Neural cell (in vitro differentiated cells): ENCODE measurements around the gene NRF1.

ENCODE experiments used
- EZH2 ChIP-seq: fragments of 200-600, 300-800 bp; shearing (Covaris generic), sonication (generic); IDR thresholded peaks from 2 replicates; pipeline ENCODE4 v1.6.1; 2014; ENCODE audit warnings: antibody characterized with exemption, low read length, borderline replicate concordance, mild to moderate bottlenecking; ENCODE audit not compliant: insufficient read depth, poor library complexity, severe bottlenecking
- MXI1 ChIP-seq: fragments of 450-650 bp; conservative IDR thresholded peaks from 2 replicates; pipeline ENCODE4 v1.6.1; 2014; ENCODE audit warnings: antibody characterized with exemption, mild to moderate bottlenecking; ENCODE audit not compliant: poor library complexity, severe bottlenecking
- POLR2AphosphoS5 ChIP-seq: IDR thresholded peaks from 2 replicates; pipeline ENCODE4 v1.6.1; 2012
- RAD21 ChIP-seq: fragments of 450-650 bp; conservative IDR thresholded peaks from 2 replicates; pipeline ENCODE4 v1.6.1; 2014; ENCODE audit warnings: antibody characterized with exemption, mild to moderate bottlenecking, moderate library complexity
- TF ChIP-seq, protein P1 (sequence below): fragments of 450-650 bp; IDR thresholded peaks from 2 replicates; pipeline ENCODE4 v1.5.1; 2014; ENCODE audit warnings: antibody characterized with exemption, mild to moderate bottlenecking, moderate library complexity; ENCODE audit not compliant: poor library complexity, severe bottlenecking

DNA sequence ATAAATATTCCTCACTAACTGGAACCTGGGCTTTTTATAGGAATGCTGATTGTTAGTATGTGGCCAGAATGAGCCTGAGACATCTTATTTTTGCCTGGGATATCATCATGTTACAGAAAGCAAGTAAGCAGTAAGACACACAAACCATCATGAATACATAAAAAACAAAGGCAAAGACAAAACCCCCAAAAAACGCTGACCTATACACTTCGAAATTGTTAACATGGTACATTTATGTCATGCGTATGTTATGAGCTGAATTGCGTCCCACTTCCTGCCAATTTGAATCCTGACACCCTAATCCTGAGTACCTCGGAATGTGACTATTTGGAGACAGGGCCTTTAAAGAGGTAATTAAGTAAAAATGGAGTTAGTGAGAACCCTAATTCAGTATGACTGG is 12.3 kb upstream of the NRF1 start:
- no peak for TF ChIP-seq MXI1
- TF ChIP-seq, protein P1, sequence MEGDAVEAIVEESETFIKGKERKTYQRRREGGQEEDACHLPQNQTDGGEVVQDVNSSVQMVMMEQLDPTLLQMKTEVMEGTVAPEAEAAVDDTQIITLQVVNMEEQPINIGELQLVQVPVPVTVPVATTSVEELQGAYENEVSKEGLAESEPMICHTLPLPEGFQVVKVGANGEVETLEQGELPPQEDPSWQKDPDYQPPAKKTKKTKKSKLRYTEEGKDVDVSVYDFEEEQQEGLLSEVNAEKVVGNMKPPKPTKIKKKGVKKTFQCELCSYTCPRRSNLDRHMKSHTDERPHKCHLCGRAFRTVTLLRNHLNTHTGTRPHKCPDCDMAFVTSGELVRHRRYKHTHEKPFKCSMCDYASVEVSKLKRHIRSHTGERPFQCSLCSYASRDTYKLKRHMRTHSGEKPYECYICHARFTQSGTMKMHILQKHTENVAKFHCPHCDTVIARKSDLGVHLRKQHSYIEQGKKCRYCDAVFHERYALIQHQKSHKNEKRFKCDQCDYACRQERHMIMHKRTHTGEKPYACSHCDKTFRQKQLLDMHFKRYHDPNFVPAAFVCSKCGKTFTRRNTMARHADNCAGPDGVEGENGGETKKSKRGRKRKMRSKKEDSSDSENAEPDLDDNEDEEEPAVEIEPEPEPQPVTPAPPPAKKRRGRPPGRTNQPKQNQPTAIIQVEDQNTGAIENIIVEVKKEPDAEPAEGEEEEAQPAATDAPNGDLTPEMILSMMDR: no peak
- TF ChIP-seq EZH2: no peak
- TF ChIP-seq RAD21: no peak
- TF ChIP-seq POLR2AphosphoS5: no peak
